Middle frontal gyrus (tissue), 1 donor: ENCODE data around the gene SCGN.
"Not testable (repeated sequence)": the region's sequence is repeated elsewhere in the genome, so short reads cannot be mapped to it uniquely, and the experiment has no call there.

Experiments
- DNase-seq: peaks from one replicate; pipeline ENCODE4 v3.0.0-alpha.2; 2015; ENCODE audit warnings: low spot score; ENCODE audit errors: extremely low spot score

Gene SCGN

DNA sequence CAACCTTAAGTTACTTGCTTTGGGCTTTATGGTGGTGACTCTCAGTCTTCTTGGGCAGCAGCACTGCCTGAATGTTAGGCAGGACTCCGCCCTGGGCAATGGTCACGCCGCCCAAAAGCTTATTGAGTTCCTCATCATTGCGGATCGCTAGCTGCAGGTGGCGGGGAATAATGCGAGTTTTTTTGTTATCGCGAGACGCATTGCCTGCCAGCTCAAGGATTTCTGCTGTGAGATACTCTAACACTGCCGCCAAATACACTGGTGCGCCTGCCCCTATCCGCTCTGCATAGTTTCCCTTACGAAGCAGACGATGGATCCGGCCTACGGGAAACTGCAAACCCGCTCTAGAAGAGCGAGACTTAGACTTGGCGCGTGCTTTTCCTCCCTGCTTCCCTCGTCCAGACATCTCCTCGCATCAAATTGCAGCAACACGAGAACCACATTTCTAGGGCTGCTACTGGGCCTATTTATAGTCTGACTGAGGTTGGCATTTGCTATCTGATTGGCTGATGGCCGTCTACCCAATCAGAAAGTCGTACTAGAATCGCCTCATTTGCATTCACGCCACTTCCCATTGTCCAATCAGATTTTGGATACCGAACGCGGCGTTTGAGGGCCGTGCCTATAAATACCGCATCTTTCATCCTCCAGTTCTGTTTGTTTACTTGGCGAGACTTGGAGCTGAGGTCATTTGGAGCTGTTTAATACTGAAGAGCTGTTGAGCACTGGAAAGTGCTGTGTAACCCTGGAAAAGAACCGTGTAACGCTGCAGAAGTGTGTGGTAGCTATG is 74.3 kb downstream of the SCGN start:
- no peak for DNase-seq

DNA sequence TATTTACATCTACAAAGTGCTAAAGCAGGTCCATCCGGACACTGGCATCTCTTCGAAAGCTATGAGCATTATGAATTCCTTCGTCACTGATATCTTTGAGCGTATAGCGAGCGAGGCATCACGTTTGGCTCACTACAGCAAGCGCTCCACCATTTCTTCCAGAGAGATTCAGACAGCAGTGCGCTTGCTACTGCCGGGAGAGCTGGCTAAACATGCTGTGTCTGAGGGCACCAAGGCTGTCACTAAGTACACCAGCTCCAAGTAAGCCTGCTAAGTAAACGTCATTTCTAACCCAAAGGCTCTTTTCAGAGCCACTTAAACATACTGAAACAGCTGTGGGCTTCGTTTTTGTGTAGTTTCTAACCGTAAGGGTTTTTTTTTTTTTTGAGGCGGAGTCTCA is 75.0 kb downstream of the SCGN start:
- no peak for DNase-seq

DNA sequence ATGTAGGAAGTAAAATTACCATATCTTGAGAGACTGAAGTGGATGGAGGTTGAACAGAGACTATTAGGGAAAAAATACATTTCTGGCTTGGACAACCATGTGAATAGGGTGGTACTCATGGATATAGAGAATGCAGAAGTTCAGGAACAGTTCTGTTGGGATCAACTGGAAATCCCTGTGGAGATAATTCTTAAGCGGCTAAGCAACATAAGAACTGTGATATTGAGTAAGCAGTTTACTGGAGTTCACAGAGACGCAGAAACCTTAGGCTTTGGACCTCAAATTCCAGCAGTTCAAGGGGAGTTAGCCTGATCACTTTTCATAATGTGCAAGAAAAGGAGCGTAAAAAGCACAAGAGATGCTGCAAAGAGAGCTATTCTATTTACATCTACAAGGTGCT is 78.9 kb downstream of the SCGN start:
- DNase-seq = no peak

DNA sequence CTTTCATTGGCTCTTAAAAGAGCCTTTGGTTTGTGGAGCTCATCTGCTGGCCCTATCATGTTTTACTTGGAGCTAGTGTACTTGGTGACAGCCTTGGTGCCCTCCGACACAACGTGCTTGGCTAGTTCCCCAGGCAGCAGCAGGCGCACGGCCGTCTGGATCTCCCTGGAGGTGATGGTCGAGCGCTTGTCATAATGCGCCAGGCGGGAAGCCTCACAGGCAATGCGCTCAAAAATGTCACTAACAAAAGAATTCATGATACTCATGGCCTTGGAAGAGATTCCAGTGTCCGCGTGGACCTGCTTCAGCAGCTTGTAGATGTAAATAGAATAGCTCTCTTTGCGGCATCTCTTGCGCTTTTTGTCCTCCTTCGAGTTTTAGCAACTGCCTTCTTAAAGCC is 79.7 kb downstream of the SCGN start:
- DNase-seq = no peak

DNA sequence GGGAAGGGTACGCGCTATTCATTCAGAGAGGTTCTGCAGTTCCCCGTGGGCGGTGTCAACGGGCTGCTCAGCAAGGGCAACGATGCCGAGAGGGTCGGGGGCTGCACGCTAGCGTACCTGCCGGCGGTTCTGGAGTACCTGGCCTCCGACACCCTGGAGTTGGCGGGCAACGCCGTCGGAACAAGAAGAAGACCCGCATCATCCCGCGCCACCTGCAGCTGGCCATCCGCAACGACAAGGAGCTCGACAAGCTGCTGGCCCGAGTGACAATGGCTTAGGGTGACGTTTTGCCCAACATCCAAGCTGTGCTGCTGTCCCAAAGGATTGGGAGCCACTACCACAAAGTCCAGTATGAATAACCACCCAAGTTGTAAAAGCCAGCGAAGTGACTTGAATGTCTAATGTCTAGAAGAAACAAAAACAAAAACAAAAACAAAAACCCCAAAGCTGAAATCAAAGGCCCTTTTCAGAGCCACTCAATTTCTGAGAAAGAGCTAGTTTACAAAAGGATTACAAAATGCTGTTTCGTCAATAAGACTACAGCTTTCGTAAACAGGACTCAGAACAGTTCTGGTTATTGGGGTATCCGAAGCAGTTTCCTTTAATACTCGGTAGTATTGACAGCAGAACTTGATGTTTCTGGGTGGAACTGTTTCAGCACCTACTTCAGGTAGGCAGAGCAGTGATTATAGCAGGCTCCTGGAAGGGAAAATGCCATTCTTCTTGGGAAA is 80.6 kb downstream of the SCGN start:
- DNase-seq = no peak

DNA sequence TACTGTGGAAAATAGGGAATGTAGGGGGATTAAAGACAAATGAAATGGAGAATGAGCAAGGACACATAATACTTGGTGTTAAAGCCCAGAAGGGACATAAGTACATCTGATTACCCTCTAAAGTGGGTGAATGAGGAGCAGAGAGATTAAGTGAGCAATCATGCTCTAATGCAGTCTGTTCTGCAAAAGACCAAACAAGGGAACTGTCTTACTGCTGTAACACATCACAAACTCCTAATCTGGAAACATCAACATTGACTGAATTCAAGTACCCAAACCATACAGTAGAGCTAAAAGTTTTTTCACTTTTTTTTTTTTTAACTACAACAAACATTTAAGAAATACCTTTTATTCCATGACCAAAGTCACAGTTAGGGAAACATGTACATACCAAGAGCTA is 83.2 kb downstream of the SCGN start:
- no peak for DNase-seq

DNA sequence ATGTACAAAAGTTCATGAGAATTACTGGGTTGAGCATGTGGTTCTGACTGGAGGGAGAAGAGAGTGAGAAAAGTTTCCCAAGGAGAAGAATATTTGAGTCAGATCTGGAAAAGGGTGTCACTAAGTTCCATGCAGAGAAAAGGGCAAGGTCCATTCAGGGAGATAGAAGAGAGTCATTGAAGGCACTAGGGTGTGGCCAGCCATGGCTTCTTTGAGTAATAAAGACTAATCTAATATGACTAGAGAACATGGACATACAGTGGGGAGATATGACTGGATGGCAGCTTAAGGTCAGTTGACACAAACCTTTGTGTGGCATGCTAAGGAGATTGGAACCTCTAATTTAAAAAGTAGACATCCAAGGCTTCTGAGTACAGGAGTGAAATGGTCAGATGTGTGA is 91.9 kb downstream of the SCGN start:
- no peak for DNase-seq

DNA sequence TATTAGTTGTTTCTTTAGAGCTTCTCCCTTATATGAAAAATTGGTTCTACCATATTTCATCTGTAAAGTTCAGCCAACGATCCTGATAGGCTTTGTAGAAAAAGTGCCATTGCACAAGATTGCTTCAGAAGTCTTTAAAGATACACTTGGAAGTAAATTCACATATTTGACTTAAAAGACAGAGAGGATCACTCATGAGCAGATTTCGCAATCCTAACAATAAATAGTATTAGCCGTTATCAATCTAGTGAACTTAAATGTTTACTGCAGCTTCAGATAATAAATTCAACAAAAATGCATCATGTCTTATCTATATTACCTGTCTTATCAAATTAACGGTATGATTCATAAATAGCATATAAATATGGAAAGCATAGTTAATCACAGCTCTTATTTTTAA is 93.8 kb downstream of the SCGN start:
- no peak for DNase-seq

DNA sequence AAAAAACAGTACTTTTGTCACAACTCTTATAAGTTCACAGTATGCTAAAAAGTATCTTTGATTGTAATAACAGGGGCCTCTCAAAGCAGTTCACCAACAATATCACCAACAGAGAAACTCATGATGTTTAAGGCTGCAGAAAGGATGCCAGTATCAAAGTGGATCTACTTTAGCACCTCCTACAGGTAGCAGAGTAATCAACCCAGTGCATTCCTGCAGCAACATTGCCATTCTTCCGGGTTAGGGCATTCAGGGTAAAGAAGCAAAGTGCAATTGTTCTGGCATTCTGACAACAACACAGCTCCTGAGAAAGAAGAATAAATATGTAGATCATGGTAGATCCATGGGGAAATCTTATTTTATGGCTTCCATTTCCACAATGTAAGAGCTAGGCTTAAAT is 95.0 kb downstream of the SCGN start:
- no peak for DNase-seq

DNA sequence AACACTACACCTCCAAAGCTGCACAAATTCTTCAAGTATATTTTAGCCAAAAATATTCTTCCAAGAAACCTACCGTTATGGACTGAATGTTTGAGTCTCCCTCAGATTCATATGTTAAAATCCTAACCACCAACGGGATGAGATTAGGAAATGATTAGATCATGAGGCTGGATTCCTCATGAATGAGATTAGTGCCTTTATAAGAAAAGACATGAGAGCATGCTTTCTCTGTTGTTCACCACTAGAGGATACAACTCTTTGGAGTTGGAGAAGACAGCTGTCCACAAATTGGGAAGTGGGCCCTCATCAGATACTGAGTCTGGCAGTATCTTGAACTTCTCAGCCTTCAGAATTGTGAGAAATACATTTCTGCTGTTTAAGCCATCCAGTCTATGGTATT is 95.5 kb downstream of the SCGN start:
- no peak for DNase-seq

DNA sequence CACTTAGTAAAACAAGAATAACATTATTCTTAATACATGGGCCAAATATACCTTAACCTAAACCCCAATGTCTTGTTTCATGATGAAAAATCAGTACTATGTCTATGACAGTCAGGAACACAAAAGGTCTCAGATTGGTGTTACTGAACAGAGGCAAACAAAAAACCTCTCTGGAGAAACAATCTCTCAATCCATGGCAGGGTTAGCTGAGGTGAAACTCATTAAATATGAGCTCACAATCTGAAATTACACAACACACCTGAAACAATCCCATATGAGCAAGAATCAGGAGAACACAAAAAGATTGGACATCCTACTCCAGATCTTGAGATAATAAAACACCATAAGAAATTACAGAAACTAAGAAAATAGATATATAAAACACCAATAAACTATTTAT is 96.0 kb downstream of the SCGN start:
- no peak for DNase-seq

DNA sequence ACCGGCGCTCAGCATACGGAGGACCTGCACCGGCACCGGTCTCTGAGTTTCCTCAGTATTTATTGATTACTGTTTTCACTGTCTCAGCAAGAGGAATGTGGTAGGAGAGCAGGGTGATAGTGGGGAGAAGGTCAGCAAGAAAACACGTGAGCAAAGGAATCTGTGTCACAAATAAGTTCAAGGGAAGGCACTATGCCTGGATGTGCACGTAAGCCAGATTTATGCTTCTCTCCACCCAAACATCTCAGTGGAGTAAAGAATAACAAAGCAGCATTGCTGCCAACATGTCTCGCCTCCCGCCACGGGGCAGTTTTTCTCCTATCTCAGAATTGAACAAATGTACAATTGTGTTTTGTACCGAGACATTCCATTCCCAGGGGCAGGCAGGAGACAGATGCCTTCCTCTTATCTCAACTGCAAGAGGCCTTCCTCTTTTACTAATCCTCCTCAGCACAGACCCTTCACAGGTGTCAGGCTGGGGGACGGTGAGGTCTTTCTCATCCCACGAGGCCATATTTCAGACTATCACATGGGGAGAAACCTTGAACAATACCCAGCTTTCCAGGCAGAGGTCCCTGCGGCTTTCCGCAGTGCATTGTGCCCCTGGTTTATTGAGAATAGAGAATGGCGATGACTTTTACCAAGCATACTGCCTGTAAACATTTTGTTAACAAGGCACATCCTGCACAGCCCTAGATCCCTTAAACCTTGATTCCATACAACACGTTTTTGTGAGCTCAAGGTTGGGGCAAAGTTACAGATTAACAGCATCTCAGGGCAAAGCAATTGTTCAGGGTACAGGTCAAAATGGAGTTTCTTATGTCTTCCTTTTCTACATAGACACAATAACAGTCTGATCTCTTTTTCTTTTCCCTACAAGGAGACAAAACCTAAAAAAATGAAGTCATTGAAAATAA is 96.8 kb downstream of the SCGN start:
- not testable (repeated sequence) for DNase-seq

DNA sequence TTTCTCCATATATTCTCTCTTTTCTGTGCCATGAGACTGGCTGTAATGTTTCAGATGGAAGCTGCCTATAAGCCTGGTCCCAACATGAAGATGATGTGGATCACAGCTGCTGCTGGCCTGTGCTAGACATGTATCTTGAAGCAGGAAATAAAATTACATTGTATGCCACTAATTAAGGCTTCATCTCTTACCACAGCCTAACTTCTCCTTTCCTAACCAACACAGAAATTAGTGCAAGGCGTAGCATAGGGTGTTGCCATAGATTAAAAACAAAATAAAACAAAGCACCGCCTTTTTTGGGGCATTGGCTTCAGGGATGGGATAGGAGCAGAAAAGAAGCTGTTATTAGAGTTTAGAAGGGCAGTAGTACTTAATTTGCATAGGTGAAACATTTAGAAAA is 97.8 kb downstream of the SCGN start:
- no peak for DNase-seq

DNA sequence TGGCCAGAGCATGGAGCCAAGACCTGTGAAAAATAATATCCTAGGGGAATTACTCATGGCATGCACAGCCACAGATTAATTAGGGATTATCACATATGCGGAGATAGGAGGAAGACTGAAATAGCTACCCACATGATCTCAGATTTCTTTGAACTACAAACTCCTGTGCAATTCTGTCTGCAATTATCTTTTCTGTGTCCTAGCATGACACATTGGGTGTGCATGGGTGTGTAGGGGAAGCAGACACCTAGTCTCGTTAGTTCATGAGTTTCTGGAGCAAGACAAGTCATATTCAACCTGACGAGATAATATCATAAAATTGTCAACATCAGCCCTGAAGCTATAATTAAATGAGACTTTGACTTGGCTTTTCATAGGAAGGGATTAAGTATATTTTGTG is 98.9 kb downstream of the SCGN start:
- DNase-seq = no peak
